GM15510 (cell line): ENCODE results near the gene SBF2.

Experiments used
- POLR2A ChIP-seq: IDR thresholded peaks from 3 replicates; pipeline ENCODE4 v1.6.1; 2011; ENCODE audit warnings: borderline replicate concordance; ENCODE audit not compliant: insufficient read length; ENCODE audit errors: extremely low read depth

The SBF2 gene

GRCh38 chr11:10051868-10052586 is 242.0 kb downstream of the SBF2 start:
- TF ChIP-seq POLR2A = no peak

GRCh38 chr11:10050561-10050960 is 243.5 kb downstream of the SBF2 start:
- TF ChIP-seq POLR2A = no peak

- TF ChIP-seq POLR2A = no peak
These were observed 244.3 kb downstream of the SBF2 start for GRCh38 chr11:10049756-10050155.

GRCh38 chr11:10048350-10048749 is 245.7 kb downstream of the SBF2 start:
- no peak for TF ChIP-seq POLR2A

- TF ChIP-seq POLR2A = no peak
These were observed 249.4 kb downstream of the SBF2 start for GRCh38 chr11:10044618-10045017.

GRCh38 chr11:10042699-10043098 is 251.3 kb downstream of the SBF2 start:
- no peak for TF ChIP-seq POLR2A

- no peak for TF ChIP-seq POLR2A
These were observed 252.1 kb downstream of the SBF2 start for GRCh38 chr11:10041748-10042446.

- no peak for TF ChIP-seq POLR2A
These were observed 252.7 kb downstream of the SBF2 start for GRCh38 chr11:10041332-10041731.

GRCh38 chr11:10038521-10039302 is 255.3 kb downstream of the SBF2 start:
- TF ChIP-seq POLR2A = no peak

- TF ChIP-seq POLR2A = no peak
These were observed 261.1 kb downstream of the SBF2 start for GRCh38 chr11:10032935-10033334.

- no peak for TF ChIP-seq POLR2A
These were observed 263.9 kb downstream of the SBF2 start for GRCh38 chr11:10030122-10030490.

- no peak for TF ChIP-seq POLR2A
These were observed 264.5 kb downstream of the SBF2 start for GRCh38 chr11:10029386-10030121.

- TF ChIP-seq POLR2A = no peak
These were observed 267.5 kb downstream of the SBF2 start for GRCh38 chr11:10026514-10026913.

GRCh38 chr11:10023212-10023611 is 270.8 kb downstream of the SBF2 start:
- TF ChIP-seq POLR2A = no peak

- no peak for TF ChIP-seq POLR2A
These were observed 271.3 kb downstream of the SBF2 start for GRCh38 chr11:10022764-10023163.
